Type B pancreatic cell (in vitro differentiated cells): ENCODE measurements around the gene TCF4. TPM values are rescaled to one million over a fixed set of nuclear protein-coding genes. Genes with fewer than 3 reads are reported as not detected.

Experiments used
- DNase-seq: peaks from one replicate; pipeline ENCODE4 v3.0.0; 2021; ENCODE audit warnings: mixed read lengths; ENCODE audit not compliant: unreplicated experiment; ENCODE audit errors: extremely low spot score
- H3K27ac Mint-ChIP-seq: 2 replicates; pipeline ENCODE4 v1.8.0; 2021; ENCODE audit warnings: mild to moderate bottlenecking, mixed read lengths
- H3K27me3 Mint-ChIP-seq: 2 replicates; pipeline ENCODE4 v1.8.0; 2021; ENCODE audit warnings: mixed read lengths
- H3K36me3 Mint-ChIP-seq: 2 replicates; pipeline ENCODE4 v1.8.0; 2021; ENCODE audit warnings: mixed read lengths
- H3K4me1 Mint-ChIP-seq: one replicate; pipeline ENCODE4 v1.8.0; 2021; ENCODE audit warnings: mixed read lengths; ENCODE audit not compliant: unreplicated experiment
- H3K4me3 Mint-ChIP-seq: 2 replicates; pipeline ENCODE4 v1.8.0; 2021; ENCODE audit warnings: mild to moderate bottlenecking, mixed read lengths
- H3K9me3 Mint-ChIP-seq: 2 replicates; pipeline ENCODE4 v1.8.0; 2021; ENCODE audit warnings: mixed read lengths
- total RNA-seq: library from RNA; stranded (reverse); gene quantifications from 2 replicates; pipeline ENCODE4 v1.2.1, GENCODE V29; 2021; ENCODE audit warnings: low replicate concordance
- TF ChIP-seq, protein P1 (sequence below): fragments of 200-600 bp; sonication (generic); conservative IDR thresholded peaks from 2 replicates; pipeline ENCODE4 v1.5.0; 2021; ENCODE audit warnings: antibody characterized with exemption, mild to moderate bottlenecking

TCF4 gene
- total RNA-seq, 1 donor from 2014 or later = 189 TPM

DNA sequence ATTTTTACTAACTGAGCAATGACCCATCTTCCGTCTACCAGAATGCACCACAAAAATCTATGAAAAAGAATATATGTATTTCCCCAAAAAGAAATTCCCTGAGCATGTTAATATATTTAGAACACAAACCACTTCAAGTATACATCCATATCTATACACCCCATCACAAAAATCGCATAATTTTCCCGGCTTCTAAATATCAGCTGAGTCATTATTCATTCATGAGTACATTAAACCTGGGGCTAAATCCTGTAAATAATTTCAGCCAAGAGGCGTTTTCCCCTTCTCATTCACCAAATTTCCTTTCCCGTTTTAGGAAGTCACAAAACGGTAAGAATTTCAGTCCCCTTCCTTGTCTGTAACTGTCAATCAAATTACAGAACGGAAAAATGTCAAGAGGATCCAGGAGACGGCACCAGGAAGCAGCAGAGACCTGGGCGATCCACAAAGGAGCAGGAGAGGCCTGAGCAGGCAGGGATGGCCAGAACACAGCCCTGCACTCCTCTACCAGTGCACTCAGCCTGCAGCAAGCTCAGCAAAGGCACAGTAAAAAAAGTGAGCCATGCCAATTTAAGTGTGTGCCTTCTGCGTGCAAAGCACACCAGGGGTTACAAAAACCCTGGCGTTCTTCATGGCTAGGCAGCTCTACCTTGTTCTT is 300.7 kb downstream of the TCF4 start:
- Mint-ChIP-seq H3K27ac (no peak overlapping the region), H3K27me3 (no peaks in the 10 kb centered on the region), H3K4me3 (no peak overlapping the region), H3K36me3 (peaks cover 4% of the 10 kb centered on the region), H3K4me1 (peaks cover 32% of the 10 kb centered on the region), H3K9me3 (no peaks in the 10 kb centered on the region)
- DNase-seq = no peak
- TF ChIP-seq, protein P1, sequence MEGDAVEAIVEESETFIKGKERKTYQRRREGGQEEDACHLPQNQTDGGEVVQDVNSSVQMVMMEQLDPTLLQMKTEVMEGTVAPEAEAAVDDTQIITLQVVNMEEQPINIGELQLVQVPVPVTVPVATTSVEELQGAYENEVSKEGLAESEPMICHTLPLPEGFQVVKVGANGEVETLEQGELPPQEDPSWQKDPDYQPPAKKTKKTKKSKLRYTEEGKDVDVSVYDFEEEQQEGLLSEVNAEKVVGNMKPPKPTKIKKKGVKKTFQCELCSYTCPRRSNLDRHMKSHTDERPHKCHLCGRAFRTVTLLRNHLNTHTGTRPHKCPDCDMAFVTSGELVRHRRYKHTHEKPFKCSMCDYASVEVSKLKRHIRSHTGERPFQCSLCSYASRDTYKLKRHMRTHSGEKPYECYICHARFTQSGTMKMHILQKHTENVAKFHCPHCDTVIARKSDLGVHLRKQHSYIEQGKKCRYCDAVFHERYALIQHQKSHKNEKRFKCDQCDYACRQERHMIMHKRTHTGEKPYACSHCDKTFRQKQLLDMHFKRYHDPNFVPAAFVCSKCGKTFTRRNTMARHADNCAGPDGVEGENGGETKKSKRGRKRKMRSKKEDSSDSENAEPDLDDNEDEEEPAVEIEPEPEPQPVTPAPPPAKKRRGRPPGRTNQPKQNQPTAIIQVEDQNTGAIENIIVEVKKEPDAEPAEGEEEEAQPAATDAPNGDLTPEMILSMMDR = no peak

DNA sequence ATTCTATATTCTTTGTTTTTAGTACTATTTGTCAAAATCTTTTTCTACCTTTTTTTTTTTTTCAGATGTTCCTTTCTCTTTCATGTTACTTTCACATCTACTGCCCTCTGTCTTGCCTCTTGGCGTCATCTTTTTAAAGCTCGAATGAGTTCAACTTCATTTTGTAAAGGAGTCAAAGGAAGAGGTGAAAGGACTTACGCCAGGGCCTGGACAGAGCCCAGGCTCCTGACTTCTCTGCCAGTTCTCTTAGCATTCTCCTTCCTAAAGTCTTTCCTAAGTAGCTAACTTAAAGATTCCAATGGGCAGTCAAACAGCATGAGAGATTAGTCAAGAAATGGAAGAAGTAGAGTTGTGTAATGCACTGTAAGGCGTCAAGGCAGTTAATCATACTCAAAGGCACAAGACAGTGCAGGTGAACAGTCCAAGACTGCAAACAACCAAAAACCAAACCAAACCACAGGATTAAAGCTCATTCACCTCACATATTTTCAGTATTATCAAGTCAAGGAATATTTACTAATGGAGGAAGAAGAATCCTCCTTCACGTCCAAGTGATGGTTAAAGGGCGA is 301.7 kb downstream of the TCF4 start:
- H3K36me3 Mint-ChIP-seq = peaks cover 4% of the 10 kb centered on the region
- no peak overlapping the region for H3K4me3 Mint-ChIP-seq
- TF ChIP-seq, protein P1 = no peak
- no peaks in the 10 kb centered on the region for H3K9me3 Mint-ChIP-seq
- no peak overlapping the region for H3K27ac Mint-ChIP-seq
- peaks cover 28% of the 10 kb centered on the region for H3K4me1 Mint-ChIP-seq
- DNase-seq = no peak
- no peaks in the 10 kb centered on the region for H3K27me3 Mint-ChIP-seq

DNA sequence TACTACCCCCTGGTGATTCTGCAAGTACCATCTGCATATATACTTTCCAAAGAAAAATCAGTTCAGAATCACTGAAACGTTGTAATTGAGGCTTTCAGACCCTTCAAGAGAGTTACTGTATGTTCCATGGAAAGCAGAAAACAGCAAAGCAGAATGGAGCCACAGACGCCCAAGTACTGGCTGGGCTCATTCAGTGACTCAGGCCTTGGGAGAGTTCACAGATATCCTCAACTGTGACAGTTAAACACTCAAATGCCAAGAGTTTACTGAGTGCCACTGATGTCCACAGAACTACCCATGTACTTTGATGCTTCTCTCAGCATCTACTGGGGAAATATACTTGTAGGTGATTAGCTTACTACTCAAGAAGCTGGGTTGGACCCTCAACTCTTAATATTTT is 303.4 kb downstream of the TCF4 start:
- Mint-ChIP-seq H3K27ac (no peak overlapping the region), H3K9me3 (no peaks in the 10 kb centered on the region), H3K27me3 (no peaks in the 10 kb centered on the region), H3K4me3 (no peak overlapping the region), H3K4me1 (peaks cover 36% of the 10 kb centered on the region), H3K36me3 (peaks cover 4% of the 10 kb centered on the region)
- DNase-seq = no peak
- TF ChIP-seq, protein P1 = no peak

DNA sequence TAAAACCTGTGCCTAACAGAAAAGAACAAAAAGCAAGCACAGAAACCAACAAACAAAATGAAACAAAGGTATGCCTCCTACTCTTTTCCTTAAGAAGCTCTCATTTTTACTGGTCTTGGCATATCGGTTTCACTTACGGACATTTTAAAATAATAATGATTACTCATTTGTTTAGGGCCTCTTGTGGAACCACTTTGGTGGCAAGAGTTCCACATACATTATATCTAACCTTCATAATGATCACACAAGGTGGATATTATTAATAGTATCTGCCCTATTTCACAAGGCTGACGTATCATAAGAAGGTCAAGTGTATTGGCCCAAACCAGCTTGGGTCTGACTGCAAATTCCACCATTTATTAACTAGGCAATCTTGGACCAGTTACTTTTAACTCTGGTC is 304.7 kb downstream of the TCF4 start:
- H3K27ac Mint-ChIP-seq = no peak overlapping the region
- H3K4me3 Mint-ChIP-seq = no peak overlapping the region
- no peaks in the 10 kb centered on the region for H3K27me3 Mint-ChIP-seq
- peaks cover 39% of the 10 kb centered on the region for H3K4me1 Mint-ChIP-seq
- H3K9me3 Mint-ChIP-seq = no peaks in the 10 kb centered on the region
- no peak for DNase-seq
- H3K36me3 Mint-ChIP-seq = peaks cover 11% of the 10 kb centered on the region
- TF ChIP-seq, protein P1 = no peak

DNA sequence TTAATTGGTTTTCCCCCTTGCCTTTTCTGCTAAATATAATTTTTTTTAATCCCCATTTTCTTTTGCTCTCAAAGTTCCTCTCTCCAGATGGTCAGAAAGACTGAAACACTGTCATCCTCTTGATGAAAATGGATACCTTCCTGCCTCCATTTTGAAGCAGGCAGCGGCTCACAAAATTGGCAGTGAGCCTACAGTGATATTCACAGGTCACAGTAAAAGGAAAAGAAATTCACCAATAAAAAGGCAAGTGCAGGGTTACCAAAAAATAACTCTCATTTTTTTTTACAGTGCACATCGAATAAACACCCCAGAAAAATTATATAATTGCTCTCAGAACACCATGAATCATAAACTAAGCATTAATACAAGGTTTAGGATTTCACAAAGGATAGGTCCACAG is 307.5 kb downstream of the TCF4 start:
- Mint-ChIP-seq H3K27me3 (no peaks in the 10 kb centered on the region), H3K4me3 (peak overlapping the region; percentile 27), H3K4me1 (peaks cover 33% of the 10 kb centered on the region), H3K36me3 (peaks cover 25% of the 10 kb centered on the region), H3K27ac (peak overlapping the region; percentile 22), H3K9me3 (no peaks in the 10 kb centered on the region)
- DNase-seq = no peak
- TF ChIP-seq, protein P1 = no peak
